HepG2 (cell line): Measurements from ENCODE around the gene PCBP1. TPM values are rescaled to one million over a fixed set of nuclear protein-coding genes. Genes with fewer than 3 reads are reported as not detected.

ENCODE experiments used
- KDM5A ChIP-seq: fragments of 200-600 bp; sonication (generic); IDR thresholded peaks from 2 replicates; pipeline ENCODE4 v1.7.0; 2018; ENCODE audit warnings: antibody characterized with exemption, mild to moderate bottlenecking, low read length, borderline replicate concordance
- MED13 ChIP-seq: sonication (generic); formaldehyde crosslinking; IDR thresholded peaks from 2 replicates; pipeline ENCODE4 v1.5.0; 2020; ENCODE audit warnings: missing genetic modification reagents
- MLLT10 ChIP-seq: sonication (generic); formaldehyde crosslinking; IDR thresholded peaks from 2 replicates; pipeline ENCODE4 v1.4.0; 2020; ENCODE audit warnings: missing genetic modification reagents
- NFAT5 ChIP-seq: sonication (generic); formaldehyde crosslinking; IDR thresholded peaks from 2 replicates; pipeline ENCODE4 v1.4.0; 2020; ENCODE audit warnings: missing genetic modification reagents
- RBM39 ChIP-seq: fragments of 200-400 bp; formaldehyde crosslinking; IDR thresholded peaks from one replicate; pipeline ENCODE4 v1.6.1; 2018; ENCODE audit warnings: antibody characterized with exemption, mild to moderate bottlenecking, low read depth, low read length; ENCODE audit not compliant: poor library complexity, severe bottlenecking
- RERE ChIP-seq: IDR thresholded peaks from 2 replicates; pipeline ENCODE4 v1.6.1; 2016; ENCODE audit warnings: low read depth, missing genetic modification reagents, missing compliant biosample characterization
- RXRB ChIP-seq: IDR thresholded peaks from 2 replicates; pipeline ENCODE4 v1.6.1; 2016; ENCODE audit warnings: borderline replicate concordance, missing genetic modification reagents, missing compliant biosample characterization
- SUZ12 ChIP-seq: fragments of 150-350 bp; IDR thresholded peaks from 2 replicates; pipeline ENCODE4 v1.6.1; 2014; ENCODE audit warnings: low read depth, low read length
- TAF1 ChIP-seq: sonication (generic); formaldehyde crosslinking; IDR thresholded peaks from 2 replicates; pipeline ENCODE4 v1.4.0; 2020; ENCODE audit warnings: missing genetic modification reagents
- ZMAT3 ChIP-seq: sonication (generic); formaldehyde crosslinking; conservative IDR thresholded peaks from 2 replicates; pipeline ENCODE4 v1.7.0; 2021; ENCODE audit warnings: missing genetic modification reagents
- polyA plus RNA-seq, 8 experiments: library from polyadenylated mRNA; depleted of rRNA in 3 of 8; stranded (reverse) in 7 of 8; unstranded in 1 of 8; fragments of >200 nt; fragmentation: Illumina TruSeq in 4 of 8; extraction: Trizol in 4 of 8; gene quantifications; 2 replicates each; pipeline versions ENCODE4 v1.2.1 to v1.2.3, GENCODE V29; 2011 to 2016; ENCODE audit warnings: low read depth in 4 of 8, missing spikeins in 1 of 8, mixed read lengths in 1 of 8; ENCODE audit not compliant: insufficient read depth in 1 of 8
- total RNA-seq, 5 experiments: library from RNA; depleted of rRNA; stranded (reverse); fragments of >200 nt; fragmentation: Illumina TruSeq; extraction: Trizol; gene quantifications; 2 replicates each; pipeline ENCODE4 v1.2.3, GENCODE V29; 2016; ENCODE audit warnings: low read depth in 1 of 5
- TF ChIP-seq, protein P1 (sequence below): fragments of 450-650 bp; IDR thresholded peaks from 2 replicates; pipeline ENCODE4 v1.6.1; 2017

Gene PCBP1
- total and polyA plus RNA-seq, 2 of the 13 experiments (the other 11 are each of a cell fraction or from before 2014, with no cell fraction given) = 32.0 to 137 TPM

DNA sequence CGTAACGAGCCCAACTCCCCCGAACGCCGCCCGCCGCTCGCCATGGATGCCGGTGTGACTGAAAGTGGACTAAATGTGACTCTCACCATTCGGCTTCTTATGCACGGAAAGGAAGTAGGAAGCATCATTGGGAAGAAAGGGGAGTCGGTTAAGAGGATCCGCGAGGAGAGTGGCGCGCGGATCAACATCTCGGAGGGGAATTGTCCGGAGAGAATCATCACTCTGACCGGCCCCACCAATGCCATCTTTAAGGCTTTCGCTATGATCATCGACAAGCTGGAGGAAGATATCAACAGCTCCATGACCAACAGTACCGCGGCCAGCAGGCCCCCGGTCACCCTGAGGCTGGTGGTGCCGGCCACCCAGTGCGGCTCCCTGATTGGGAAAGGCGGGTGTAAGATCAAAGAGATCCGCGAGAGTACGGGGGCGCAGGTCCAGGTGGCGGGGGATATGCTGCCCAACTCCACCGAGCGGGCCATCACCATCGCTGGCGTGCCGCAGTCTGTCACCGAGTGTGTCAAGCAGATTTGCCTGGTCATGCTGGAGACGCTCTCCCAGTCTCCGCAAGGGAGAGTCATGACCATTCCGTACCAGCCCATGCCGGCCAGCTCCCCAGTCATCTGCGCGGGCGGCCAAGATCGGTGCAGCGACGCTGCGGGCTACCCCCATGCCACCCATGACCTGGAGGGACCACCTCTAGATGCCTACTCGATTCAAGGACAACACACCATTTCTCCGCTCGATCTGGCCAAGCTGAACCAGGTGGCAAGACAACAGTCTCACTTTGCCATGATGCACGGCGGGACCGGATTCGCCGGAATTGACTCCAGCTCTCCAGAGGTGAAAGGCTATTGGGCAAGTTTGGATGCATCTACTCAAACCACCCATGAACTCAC, 673 bp downstream of the PCBP1 start (continued):
- no peak for TF ChIP-seq RERE
- peak; percentile 30 for TF ChIP-seq RXRB
- TF ChIP-seq, protein P1, sequence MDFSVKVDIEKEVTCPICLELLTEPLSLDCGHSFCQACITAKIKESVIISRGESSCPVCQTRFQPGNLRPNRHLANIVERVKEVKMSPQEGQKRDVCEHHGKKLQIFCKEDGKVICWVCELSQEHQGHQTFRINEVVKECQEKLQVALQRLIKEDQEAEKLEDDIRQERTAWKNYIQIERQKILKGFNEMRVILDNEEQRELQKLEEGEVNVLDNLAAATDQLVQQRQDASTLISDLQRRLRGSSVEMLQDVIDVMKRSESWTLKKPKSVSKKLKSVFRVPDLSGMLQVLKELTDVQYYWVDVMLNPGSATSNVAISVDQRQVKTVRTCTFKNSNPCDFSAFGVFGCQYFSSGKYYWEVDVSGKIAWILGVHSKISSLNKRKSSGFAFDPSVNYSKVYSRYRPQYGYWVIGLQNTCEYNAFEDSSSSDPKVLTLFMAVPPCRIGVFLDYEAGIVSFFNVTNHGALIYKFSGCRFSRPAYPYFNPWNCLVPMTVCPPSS = no peak
- peak; percentile 73; the same call in 1 of the 2 replicates for TF ChIP-seq TAF1 (CRISPR knock-in tag)
- peak; percentile 45; the same call in 1 of the 2 replicates for TF ChIP-seq KDM5A
- 0 out of 2 replicates have a peak, but pooled peaks have one; percentile 44 for TF ChIP-seq NFAT5 (CRISPR knock-in tag)
- TF ChIP-seq RBM39 = no peak
- TF ChIP-seq MLLT10 = no peak
- no peak for TF ChIP-seq SUZ12
- no peak; the same call in 1 of the 2 replicates for TF ChIP-seq MED13 (CRISPR knock-in tag)
- peak; percentile 68 for TF ChIP-seq ZMAT3 (CRISPR knock-in tag)
